Left ventricle myocardium inferior (tissue), 1 donor: ENCODE measurements around the gene WFIKKN1. TPM values are rescaled to one million over a fixed set of nuclear protein-coding genes. Genes with fewer than 3 reads are reported as not detected.

Experiments used
- DNase-seq: peaks from one replicate; pipeline ENCODE4 v3.0.0-alpha.2; 2020
- H3K27ac ChIP-seq: fragments of 200-600 bp; replicated peaks from 2 replicates; pipeline ENCODE4 v1.8.0; 2021
- H3K27me3 ChIP-seq: fragments of 200-600 bp; 2 replicates; pipeline ENCODE4 v1.8.0; 2021; ENCODE audit warnings: low read depth
- H3K36me3 ChIP-seq: fragments of 200-600 bp; 2 replicates; pipeline ENCODE4 v1.8.0; 2021
- H3K4me1 ChIP-seq: fragments of 200-600 bp; 2 replicates; pipeline ENCODE4 v1.8.0; 2021
- H3K4me3 ChIP-seq: fragments of 200-600 bp; 2 replicates; pipeline ENCODE4 v1.8.0; 2021; ENCODE audit warnings: mild to moderate bottlenecking, moderate library complexity
- H3K9me3 ChIP-seq: fragments of 200-600 bp; replicated peaks from 2 replicates; pipeline ENCODE4 v1.8.0; 2021
- intact Hi-C: fragments of 100-400 bp; cut with micrococcal nuclease; formaldehyde crosslinking; loops from one replicate; pipeline ENCODE4 v1.11.0; 2022
- long read RNA-seq: library from polyadenylated mRNA; unstranded; transcript quantifications from one replicate; pipeline ENCODE4 v2.0.0, GENCODE V29; 2021
- total RNA-seq: library from RNA; stranded (reverse); fragmentation: NEBNext Ultra II Directional; extraction: Animal tissue kit (Norgen Biotek cat#: 25700); gene quantifications from one replicate; pipeline ENCODE4 v1.2.1, GENCODE V29; 2021
- TF ChIP-seq, protein P1 (sequence below): fragments of 200-600 bp; IDR thresholded peaks from 2 replicates; pipeline ENCODE4 v1.8.0; 2021; ENCODE audit warnings: antibody characterized with exemption, mild to moderate bottlenecking, borderline replicate concordance
- donor health status: DM: no; HTN: yes; CAD: no; lungs with severe emphysema.

Gene WFIKKN1, protein sequence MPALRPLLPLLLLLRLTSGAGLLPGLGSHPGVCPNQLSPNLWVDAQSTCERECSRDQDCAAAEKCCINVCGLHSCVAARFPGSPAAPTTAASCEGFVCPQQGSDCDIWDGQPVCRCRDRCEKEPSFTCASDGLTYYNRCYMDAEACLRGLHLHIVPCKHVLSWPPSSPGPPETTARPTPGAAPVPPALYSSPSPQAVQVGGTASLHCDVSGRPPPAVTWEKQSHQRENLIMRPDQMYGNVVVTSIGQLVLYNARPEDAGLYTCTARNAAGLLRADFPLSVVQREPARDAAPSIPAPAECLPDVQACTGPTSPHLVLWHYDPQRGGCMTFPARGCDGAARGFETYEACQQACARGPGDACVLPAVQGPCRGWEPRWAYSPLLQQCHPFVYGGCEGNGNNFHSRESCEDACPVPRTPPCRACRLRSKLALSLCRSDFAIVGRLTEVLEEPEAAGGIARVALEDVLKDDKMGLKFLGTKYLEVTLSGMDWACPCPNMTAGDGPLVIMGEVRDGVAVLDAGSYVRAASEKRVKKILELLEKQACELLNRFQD
- 0.14 TPM for total RNA-seq
- long read RNA-seq, full-length matches to known transcripts = 5 of 5 reads
- long read RNA-seq, partial matches to known transcripts = 0 of 5 reads
- long read RNA-seq, other reads (novel, unspliced or antisense) = 0 of 5 reads

DNA sequence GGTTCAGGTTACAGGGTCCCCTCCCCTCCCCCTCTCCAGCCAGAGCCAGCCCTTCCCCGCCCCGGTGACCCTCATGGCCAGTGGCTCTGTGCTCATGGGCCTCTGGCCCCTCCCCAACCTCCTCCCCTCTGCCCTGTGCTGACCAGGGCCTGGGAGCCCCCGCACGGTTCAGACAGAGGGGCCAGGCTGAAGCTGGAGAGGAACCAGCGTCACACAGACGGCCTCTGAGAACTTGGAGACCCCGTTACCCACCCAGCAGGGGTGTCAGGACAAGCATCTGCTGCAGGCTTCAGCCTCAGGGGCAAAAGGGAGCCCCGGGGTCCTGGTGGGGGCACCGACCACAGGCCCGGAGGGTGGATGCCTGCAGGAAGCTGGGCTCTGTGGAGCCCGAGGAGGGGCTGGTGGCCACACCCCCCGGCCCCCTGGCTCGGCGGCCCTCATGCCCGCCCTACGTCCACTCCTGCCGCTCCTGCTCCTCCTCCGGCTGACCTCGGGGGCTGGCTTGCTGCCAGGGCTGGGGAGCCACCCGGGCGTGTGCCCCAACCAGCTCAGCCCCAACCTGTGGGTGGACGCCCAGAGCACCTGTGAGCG lies at the start of gene WFIKKN1:
Gene WFIKKN1, plus strand, starts transcription at position 171 of the 591 bp plus-strand sequence. Its CDS starts 269 bp downstream, at position 440.
- TF ChIP-seq, protein P1, sequence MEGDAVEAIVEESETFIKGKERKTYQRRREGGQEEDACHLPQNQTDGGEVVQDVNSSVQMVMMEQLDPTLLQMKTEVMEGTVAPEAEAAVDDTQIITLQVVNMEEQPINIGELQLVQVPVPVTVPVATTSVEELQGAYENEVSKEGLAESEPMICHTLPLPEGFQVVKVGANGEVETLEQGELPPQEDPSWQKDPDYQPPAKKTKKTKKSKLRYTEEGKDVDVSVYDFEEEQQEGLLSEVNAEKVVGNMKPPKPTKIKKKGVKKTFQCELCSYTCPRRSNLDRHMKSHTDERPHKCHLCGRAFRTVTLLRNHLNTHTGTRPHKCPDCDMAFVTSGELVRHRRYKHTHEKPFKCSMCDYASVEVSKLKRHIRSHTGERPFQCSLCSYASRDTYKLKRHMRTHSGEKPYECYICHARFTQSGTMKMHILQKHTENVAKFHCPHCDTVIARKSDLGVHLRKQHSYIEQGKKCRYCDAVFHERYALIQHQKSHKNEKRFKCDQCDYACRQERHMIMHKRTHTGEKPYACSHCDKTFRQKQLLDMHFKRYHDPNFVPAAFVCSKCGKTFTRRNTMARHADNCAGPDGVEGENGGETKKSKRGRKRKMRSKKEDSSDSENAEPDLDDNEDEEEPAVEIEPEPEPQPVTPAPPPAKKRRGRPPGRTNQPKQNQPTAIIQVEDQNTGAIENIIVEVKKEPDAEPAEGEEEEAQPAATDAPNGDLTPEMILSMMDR = no peak
- Histone ChIP-seq H3K4me1 (peaks cover 37% of the 10 kb centered on the region), H3K36me3 (peaks cover 49% of the 10 kb centered on the region), H3K9me3 (no peaks in the 10 kb centered on the region), H3K27ac (peak within 1 kb of the TSS; percentile 46), H3K4me3 (no peak within 1 kb of the TSS), H3K27me3 (no peaks in the 10 kb centered on the region)
- intact Hi-C loops = no loop called here
- DNase-seq = no peak

DNA sequence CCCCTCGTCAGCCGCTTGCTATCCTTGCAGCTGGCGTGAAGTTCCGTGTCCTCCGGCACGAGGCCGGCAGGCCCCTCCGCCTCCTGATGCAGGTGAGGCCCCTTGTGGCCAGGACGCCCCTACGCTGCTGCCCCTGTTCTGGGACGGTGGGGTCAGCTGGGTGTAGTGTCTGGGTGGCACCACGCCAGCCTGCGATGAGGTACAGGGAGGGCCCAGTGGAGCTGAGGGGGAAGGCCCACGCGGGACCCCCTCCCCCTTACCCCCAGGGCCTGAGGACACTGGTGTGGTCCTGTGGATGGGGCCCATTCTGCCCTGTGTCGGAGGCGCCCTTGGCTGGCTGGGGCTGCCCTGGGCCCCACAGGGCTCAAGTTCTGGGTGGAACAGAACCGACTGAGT lies 48.6 kb upstream of the WFIKKN1 start:
- H3K4me1 ChIP-seq = peaks cover 28% of the 10 kb centered on the region
- no peak overlapping the region for H3K4me3 ChIP-seq
- no peak for DNase-seq
- H3K27ac ChIP-seq = no peak overlapping the region
- TF ChIP-seq, protein P1 = no peak
- no peaks in the 10 kb centered on the region for H3K36me3 ChIP-seq
- no peaks in the 10 kb centered on the region for H3K9me3 ChIP-seq
- H3K27me3 ChIP-seq = no peaks in the 10 kb centered on the region
- intact Hi-C loops = no loop called here

DNA sequence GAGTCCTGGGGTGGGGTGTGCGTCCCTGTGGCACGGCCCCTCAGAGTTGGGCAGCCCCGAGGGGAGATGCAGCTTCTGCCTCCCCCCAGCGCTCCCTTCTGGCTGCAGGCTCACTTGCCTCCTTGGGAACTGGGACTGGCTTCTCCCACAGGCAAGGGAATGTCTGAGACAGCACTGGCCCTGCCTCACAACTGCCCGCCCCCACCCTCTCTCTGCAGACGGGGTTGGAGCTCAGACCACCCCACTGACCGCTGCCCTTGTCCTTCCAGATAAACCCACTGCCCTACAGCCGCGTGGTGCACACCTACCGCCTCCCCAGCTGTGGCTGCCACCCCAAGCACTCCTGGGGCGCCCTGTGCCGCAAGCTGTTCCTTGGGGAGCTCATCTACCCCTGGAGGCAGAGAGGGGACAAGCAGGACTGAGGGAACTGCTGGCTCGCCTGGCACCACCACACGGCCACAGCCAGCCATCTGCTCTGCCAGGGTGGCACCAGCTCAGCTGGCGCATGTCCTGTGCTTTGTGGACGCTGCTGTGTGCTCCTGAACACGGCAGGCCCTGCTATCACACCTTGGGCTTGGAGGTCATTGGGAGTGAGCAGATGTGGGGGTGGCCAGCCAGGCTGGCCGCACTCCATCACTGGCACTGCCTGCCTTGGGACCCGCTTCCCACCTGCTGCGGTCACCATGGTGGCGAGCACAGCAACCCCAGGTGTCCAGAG lies 48.0 kb upstream of the WFIKKN1 start:
- H3K4me3 ChIP-seq = no peak overlapping the region
- no peaks in the 10 kb centered on the region for H3K36me3 ChIP-seq
- intact Hi-C loops = no loop called here
- no peak overlapping the region for H3K27ac ChIP-seq
- DNase-seq = no peak
- H3K4me1 ChIP-seq = peaks cover 34% of the 10 kb centered on the region
- H3K9me3 ChIP-seq = no peaks in the 10 kb centered on the region
- H3K27me3 ChIP-seq = no peaks in the 10 kb centered on the region
- TF ChIP-seq, protein P1 = peak; percentile 9

DNA sequence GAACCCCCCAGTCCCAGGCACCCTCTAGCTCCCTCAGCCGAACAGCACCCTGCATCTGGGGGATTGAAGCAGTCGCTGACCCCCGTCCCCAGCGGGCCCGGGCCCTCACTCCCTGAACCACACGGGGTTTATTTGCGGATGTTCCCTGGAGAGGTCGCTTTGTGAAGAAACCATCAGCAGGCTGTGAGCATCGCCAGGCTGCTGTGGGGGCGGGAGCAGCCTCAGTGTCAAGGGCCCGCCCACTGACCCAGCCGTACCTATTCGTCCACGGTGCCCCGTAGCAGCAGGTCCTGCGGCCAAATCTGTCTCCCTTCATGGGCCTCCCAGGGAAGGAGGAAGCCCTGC lies 47.3 kb upstream of the WFIKKN1 start:
- H3K27me3 ChIP-seq = no peaks in the 10 kb centered on the region
- H3K36me3 ChIP-seq = no peaks in the 10 kb centered on the region
- intact Hi-C loops = no loop called here
- peaks cover 40% of the 10 kb centered on the region for H3K4me1 ChIP-seq
- no peak for DNase-seq
- H3K4me3 ChIP-seq = no peak overlapping the region
- no peak overlapping the region for H3K27ac ChIP-seq
- no peaks in the 10 kb centered on the region for H3K9me3 ChIP-seq
- TF ChIP-seq, protein P1 = no peak

DNA sequence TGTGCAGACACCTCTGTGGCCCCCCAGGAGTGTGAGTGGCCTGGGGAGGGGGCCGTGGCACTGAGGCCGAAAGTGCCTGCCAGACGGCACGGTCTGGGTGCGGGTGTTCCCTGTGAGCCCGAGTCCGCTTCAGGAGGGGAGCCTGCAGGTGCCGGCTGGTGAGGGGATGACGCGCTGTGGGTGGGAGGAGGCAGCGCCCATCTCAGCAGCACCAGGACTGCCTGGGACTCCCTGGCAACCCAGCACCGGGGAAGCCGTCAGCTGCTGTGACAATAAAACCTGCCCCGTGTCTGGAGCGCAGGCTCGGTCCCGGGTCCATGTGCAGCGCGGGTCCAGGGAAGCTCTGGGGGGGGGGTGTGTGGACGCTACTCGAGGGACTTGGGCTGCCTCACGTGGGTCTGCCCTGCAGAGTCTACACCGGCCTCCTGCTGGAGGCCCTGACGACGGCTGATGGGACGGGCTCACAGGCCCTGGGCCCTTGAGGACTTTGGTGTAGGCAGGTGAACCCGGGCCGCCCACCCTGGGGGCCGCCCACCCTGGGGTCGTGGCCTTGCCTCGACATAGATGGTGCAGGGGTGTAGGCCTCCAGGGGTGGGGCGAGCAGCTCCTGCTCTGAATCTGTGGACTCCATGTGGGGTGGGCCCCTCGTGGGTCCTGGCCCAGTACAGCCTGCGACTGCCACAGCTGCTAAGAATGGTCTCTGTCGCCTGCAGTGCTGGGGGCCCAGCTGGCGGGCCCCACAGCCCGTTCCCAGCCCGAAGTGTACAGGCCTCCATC lies 46.8 kb upstream of the WFIKKN1 start:
- no peak for DNase-seq
- TF ChIP-seq, protein P1 = no peak
- no peaks in the 10 kb centered on the region for H3K9me3 ChIP-seq
- H3K27ac ChIP-seq = no peak overlapping the region
- H3K4me1 ChIP-seq = peaks cover 42% of the 10 kb centered on the region
- H3K36me3 ChIP-seq = no peaks in the 10 kb centered on the region
- H3K4me3 ChIP-seq = no peak overlapping the region
- intact Hi-C loops = no loop called here
- H3K27me3 ChIP-seq = no peaks in the 10 kb centered on the region
